H9 (cell line): Measurements from ENCODE around the gene MAPK8IP1. TPM values are rescaled to one million over a fixed set of nuclear protein-coding genes. Genes with fewer than 3 reads are reported as not detected.

Experiments
- DNase-seq: peaks from one replicate; pipeline ENCODE4 v3.0.0-alpha.2; 2017
- H2AFZ ChIP-seq: one replicate; pipeline ENCODE4 v1.6.1; 2013; ENCODE audit warnings: mild to moderate bottlenecking, low read length, control low read depth, moderate library complexity
- H2AK5ac ChIP-seq: 2 replicates; pipeline ENCODE4 v1.6.1; 2013; ENCODE audit warnings: low read length, control low read depth, mixed read lengths; ENCODE audit not compliant: insufficient read length
- H2BK120ac ChIP-seq: one replicate; pipeline ENCODE4 v1.6.1; 2013; ENCODE audit warnings: low read depth, mild to moderate bottlenecking, low read length, control low read depth, inconsistent platforms; ENCODE audit not compliant: poor library complexity, severe bottlenecking
- H2BK12ac ChIP-seq: 2 replicates; pipeline ENCODE4 v1.6.1; 2013; ENCODE audit warnings: low read length, control low read depth, mixed read lengths, low read depth; ENCODE audit not compliant: insufficient read length
- H2BK15ac ChIP-seq: 2 replicates; pipeline ENCODE4 v1.6.1; 2013; ENCODE audit warnings: low read depth, low read length, control low read depth
- H2BK20ac ChIP-seq: one replicate; pipeline ENCODE4 v1.6.1; 2013; ENCODE audit warnings: low read depth, mild to moderate bottlenecking, low read length, control low read depth, inconsistent platforms; ENCODE audit not compliant: poor library complexity, severe bottlenecking
- H2BK5ac ChIP-seq: 2 replicates; pipeline ENCODE4 v1.6.1; 2013; ENCODE audit warnings: low read length, control low read depth, mixed read lengths; ENCODE audit not compliant: insufficient read length
- H3K14ac ChIP-seq: 2 replicates; pipeline ENCODE4 v1.6.1; 2013; ENCODE audit warnings: low read length, control low read depth; ENCODE audit not compliant: insufficient read depth
- H3K18ac ChIP-seq: 2 replicates; pipeline ENCODE4 v1.6.1; 2013; ENCODE audit warnings: low read depth, mild to moderate bottlenecking, mixed read lengths, low read length, control low read depth; ENCODE audit not compliant: insufficient read length
- H3K23ac ChIP-seq: 2 replicates; pipeline ENCODE4 v1.6.1; 2013; ENCODE audit warnings: low read length, control low read depth, mixed read lengths, low read depth; ENCODE audit not compliant: insufficient read length
- H3K23me2 ChIP-seq: 2 replicates; pipeline ENCODE4 v1.6.1; 2013; ENCODE audit warnings: low read depth, mild to moderate bottlenecking, mixed read lengths, low read length, control low read depth; ENCODE audit not compliant: insufficient read length, poor library complexity, severe bottlenecking
- H3K27ac ChIP-seq: 2 replicates; pipeline ENCODE4 v1.5.1; 2013; ENCODE audit warnings: low read length, control low read depth, mixed read lengths, low read depth; ENCODE audit not compliant: insufficient read length
- H3K27me3 ChIP-seq: 2 replicates; pipeline ENCODE4 v1.6.1; 2013; ENCODE audit warnings: low read length, control low read depth, inconsistent platforms; ENCODE audit not compliant: insufficient read depth
- H3K4ac ChIP-seq: 2 replicates; pipeline ENCODE4 v1.6.1; 2013; ENCODE audit warnings: low read depth, mild to moderate bottlenecking, control low read depth, inconsistent platforms, low read length, moderate library complexity
- H3K4me1 ChIP-seq: 2 replicates; pipeline ENCODE4 v1.6.1; 2013; ENCODE audit warnings: low read length, control low read depth, inconsistent platforms; ENCODE audit not compliant: insufficient read depth
- H3K4me2 ChIP-seq: 2 replicates; pipeline ENCODE4 v1.6.1; 2013; ENCODE audit warnings: low read length, control low read depth, mixed read lengths; ENCODE audit not compliant: insufficient read length, insufficient read depth
- H3K56ac ChIP-seq: 2 replicates; pipeline ENCODE4 v1.6.1; 2013; ENCODE audit warnings: low read depth, mild to moderate bottlenecking, mixed read lengths, low read length, control low read depth; ENCODE audit not compliant: insufficient read length
- H3K79me1 ChIP-seq: 2 replicates; pipeline ENCODE4 v1.6.1; 2013; ENCODE audit warnings: low read depth, mild to moderate bottlenecking, moderate library complexity, low read length, control low read depth, inconsistent platforms; ENCODE audit not compliant: insufficient read depth, poor library complexity, severe bottlenecking
- H3K79me2 ChIP-seq: 2 replicates; pipeline ENCODE4 v1.6.1; 2013; ENCODE audit warnings: low read length, control low read depth, inconsistent platforms; ENCODE audit not compliant: insufficient read depth
- H3K9ac ChIP-seq: 2 replicates; pipeline ENCODE4 v1.6.1; 2013; ENCODE audit warnings: low read length, control low read depth, mixed read lengths; ENCODE audit not compliant: insufficient read length; ENCODE audit errors: extremely low read depth
- H3K9me3 ChIP-seq: one replicate; pipeline ENCODE4 v1.6.1; 2013; ENCODE audit warnings: low read depth, low read length, inconsistent platforms; ENCODE audit not compliant: control insufficient read depth
- H3T11ph ChIP-seq: one replicate; pipeline ENCODE4 v1.6.1; 2013; ENCODE audit warnings: mild to moderate bottlenecking, low read length, control low read depth, inconsistent platforms
- H4K20me1 ChIP-seq: one replicate; pipeline ENCODE4 v1.6.1; 2013; ENCODE audit not compliant: control insufficient read depth, insufficient read length, insufficient read depth
- H4K5ac ChIP-seq: 2 replicates; pipeline ENCODE4 v1.6.1; 2013; ENCODE audit warnings: low read depth, mild to moderate bottlenecking, mixed read lengths, low read length, control low read depth; ENCODE audit not compliant: insufficient read length
- H4K8ac ChIP-seq: replicated peaks from 2 replicates; pipeline ENCODE4 v1.6.1; 2013; ENCODE audit warnings: low read length, control low read depth, mixed read lengths, low read depth; ENCODE audit not compliant: insufficient read length
- H4K91ac ChIP-seq: 2 replicates; pipeline ENCODE4 v1.6.1; 2013; ENCODE audit warnings: low read depth, mild to moderate bottlenecking, moderate library complexity, mixed read lengths, low read length, control low read depth; ENCODE audit not compliant: insufficient read length
- H3K27ac Mint-ChIP-seq, 3 experiments: 2 replicates in 2 of 3; 3 replicates in 1 of 3; pipeline ENCODE4 v1.8.0; 2020 to 2021; ENCODE audit warnings: mixed read lengths in 3 of 3, mild to moderate bottlenecking in 1 of 3, moderate library complexity in 1 of 3
- H3K27me3 Mint-ChIP-seq: 2 replicates; pipeline ENCODE4 v1.8.0; 2021; ENCODE audit warnings: low read depth, mild to moderate bottlenecking, moderate library complexity, mixed read lengths
- H3K36me3 Mint-ChIP-seq, 3 experiments: 2 replicates in 2 of 3; 3 replicates in 1 of 3; pipeline ENCODE4 v1.8.0; 2020 to 2021; ENCODE audit warnings: low read depth in 3 of 3, mixed read lengths in 3 of 3; ENCODE audit not compliant: insufficient read depth in 1 of 3
- H3K4me1 Mint-ChIP-seq, 2 experiments: 2 replicates each; pipeline ENCODE4 v1.8.0; 2020; ENCODE audit warnings: mixed read lengths in 2 of 2
- H3K4me3 Mint-ChIP-seq, 2 experiments: 2 replicates in 1 of 2; 3 replicates in 1 of 2; pipeline ENCODE4 v1.8.0; 2020 to 2021; ENCODE audit warnings: mild to moderate bottlenecking in 2 of 2, mixed read lengths in 2 of 2, moderate library complexity in 1 of 2
- H3K9me3 Mint-ChIP-seq, 2 experiments: 2 replicates in 1 of 2; 3 replicates in 1 of 2; pipeline ENCODE4 v1.8.0; 2020; ENCODE audit warnings: mild to moderate bottlenecking in 2 of 2, mixed read lengths in 2 of 2, moderate library complexity in 1 of 2
- CTCF ChIP-seq: fragments of 200-600 bp; sonication (generic); conservative IDR thresholded peaks from 3 replicates; pipeline ENCODE4 v1.8.0; 2021; ENCODE audit warnings: antibody characterized with exemption, mild to moderate bottlenecking
- WGBS: extraction: QIAGEN DNeasy Blood & Tissue Kit; methylation state at CpG from one replicate; pipeline ENCODE4 v1.1.7; 2013; ENCODE audit warnings: missing lambda C conversion rate, low lambda C conversion rate, mixed read lengths; ENCODE audit not compliant: insufficient read length; ENCODE audit errors: extremely low coverage; 5-methylcytosine and 5-hydroxymethylcytosine counted together
- total RNA-seq: library from RNA; stranded (reverse); gene quantifications from 2 replicates; pipeline ENCODE4 v1.2.1, GENCODE V29; 2021

Gene MAPK8IP1
- total RNA-seq, 1 experiment from 2014 or later = 30.2 TPM

DNA sequence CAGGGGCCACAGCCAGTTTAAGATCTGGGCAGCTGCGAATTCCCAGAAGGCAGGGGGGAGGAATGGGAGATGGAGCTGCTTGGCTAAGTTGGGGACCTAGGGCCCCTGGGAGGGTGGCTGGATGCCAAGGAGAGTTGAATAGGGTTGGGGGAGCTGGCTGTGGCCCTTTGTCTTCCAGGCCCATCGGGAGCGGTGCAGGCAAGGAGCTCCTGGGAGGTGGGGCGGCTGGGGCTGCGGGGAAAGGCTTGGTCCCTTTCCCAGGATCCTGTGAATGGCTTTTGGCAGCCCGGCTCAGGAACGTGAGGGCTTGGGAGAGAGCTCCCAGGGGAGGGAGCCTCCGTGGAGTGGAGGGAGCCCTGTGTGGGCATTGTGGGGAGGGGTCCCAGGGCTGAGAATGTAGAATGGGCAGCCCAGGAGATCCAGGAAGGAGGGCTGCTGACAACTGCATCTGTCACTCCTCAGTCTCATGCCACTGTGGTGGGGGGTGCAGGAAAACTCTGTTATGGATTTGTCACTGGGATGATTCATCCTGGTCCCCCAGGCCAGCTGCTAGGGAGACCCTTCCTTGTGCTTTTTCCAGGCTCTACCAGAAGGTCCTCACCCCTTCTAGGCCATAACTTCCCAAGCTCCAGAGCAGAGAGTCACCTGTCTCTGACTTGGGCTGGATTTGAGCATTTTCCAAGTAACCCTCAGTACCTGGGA, 15.6 kb downstream of the MAPK8IP1 start:
- no peak overlapping the region for H2BK12ac ChIP-seq
- H3K9me3 ChIP-seq = no peaks in the 10 kb centered on the region
- H3K56ac ChIP-seq = no peak overlapping the region
- H3K36me3 Mint-ChIP-seq = peaks cover 6 to 36% (median 17%) of the 10 kb centered on the region in 3 experiments; a peak in 6 of 7 replicates
- no peak overlapping the region for H3K4ac ChIP-seq
- no peak overlapping the region for H3K23ac ChIP-seq
- peaks cover 12 to 23% of the 10 kb centered on the region in 2 experiments for H3K4me1 Mint-ChIP-seq
- H3K79me1 ChIP-seq = no peaks in the 10 kb centered on the region
- no peaks in the 10 kb centered on the region for H3K4me1 ChIP-seq
- peak overlapping the region; percentile 78 for H3K4me2 ChIP-seq
- H3T11ph ChIP-seq = no peak overlapping the region
- no peak overlapping the region for H2AFZ ChIP-seq
- no peak overlapping the region for H3K18ac ChIP-seq
- H4K20me1 ChIP-seq = no peaks in the 10 kb centered on the region
- H4K5ac ChIP-seq = no peak overlapping the region
- H3K9ac ChIP-seq = no peak overlapping the region
- no peak overlapping the region for H3K14ac ChIP-seq
- H3K27ac ChIP-seq = no peak overlapping the region
- peaks cover 6% of the 10 kb centered on the region for H3K27me3 Mint-ChIP-seq
- peaks cover 10% of the 10 kb centered on the region for H3K23me2 ChIP-seq
- no peak overlapping the region for H4K8ac ChIP-seq
- no peak overlapping the region for H2AK5ac ChIP-seq
- no peak overlapping the region for H2BK15ac ChIP-seq
- TF ChIP-seq CTCF = no peak
- no CpG with 5 or more reads among the region's 8 CpGs for WGBS
- no peak overlapping the region for H2BK120ac ChIP-seq
- no peaks in the 10 kb centered on the region for H3K9me3 Mint-ChIP-seq
- DNase-seq = no peak
- H3K27me3 ChIP-seq = no peaks in the 10 kb centered on the region; the same call in 1 of the 2 replicates
- H4K91ac ChIP-seq = no peak overlapping the region
- H3K79me2 ChIP-seq = no peaks in the 10 kb centered on the region
- no peak overlapping the region for H2BK20ac ChIP-seq
- H3K4me3 Mint-ChIP-seq = peak overlapping the region; percentile 71 to 79
- no peak overlapping the region for H2BK5ac ChIP-seq
- H3K27ac Mint-ChIP-seq = no peak overlapping the region
